Naive thymus-derived CD4-positive, alpha-beta T cell (primary cell): ENCODE measurements around the gene CSNK2A2. TPM values are rescaled to one million over a fixed set of nuclear protein-coding genes. Genes with fewer than 3 reads are reported as not detected.
A peak's percentile ranks its signal among the peaks of the same experiment; 100 is the strongest.

Experiments used
- ATAC-seq: fragments of 150-1000 bp; cut with Tn5 transposase; 2 replicates; pipeline ENCODE4 v1.10.0; 2021; ENCODE audit warnings: mild to moderate bottlenecking, moderate library complexity
- CTCF ChIA-PET: fragments of 350-600 bp; sonication (Branson Sonifier 250); formaldehyde crosslinking; loops from one replicate; lab custom pipeline; 2021; ENCODE audit warnings: antibody characterized with exemption; lab: Charles Lee
- POLR2A ChIA-PET: fragments of 350-600 bp; sonication (Branson Sonifier 250); formaldehyde crosslinking; loops from one replicate; lab custom pipeline; 2021; ENCODE audit warnings: antibody characterized with exemption, inconsistent platforms; lab: Charles Lee
- DNase-seq, 9 donors: peaks; one replicate each; pipeline versions ENCODE4 v3.0.0 to v3.0.0-alpha.2; 2020 to 2022; ENCODE audit warnings: mixed read lengths in 1 of 9
- H3K27ac ChIP-seq: one replicate; pipeline ENCODE4 v1.7.0; 2013; ENCODE audit warnings: mild to moderate bottlenecking, low read depth, low read length, moderate library complexity
- H3K27me3 ChIP-seq, 2 donors: one replicate each; pipeline ENCODE4 v1.7.0; 2013; ENCODE audit warnings: low read length in 2 of 2, mild to moderate bottlenecking in 2 of 2, moderate library complexity in 2 of 2; ENCODE audit not compliant: control insufficient read depth in 2 of 2, insufficient read depth in 2 of 2
- H3K36me3 ChIP-seq, 3 experiments: 1 replicate in 2 of 3; 2 replicates in 1 of 3; pipeline ENCODE4 v1.7.0; 2013; ENCODE audit warnings: low read length in 3 of 3, mild to moderate bottlenecking in 3 of 3, moderate library complexity in 1 of 3; ENCODE audit not compliant: insufficient read depth in 3 of 3, control insufficient read depth in 2 of 3
- H3K4me1 ChIP-seq, 2 donors: one replicate each; pipeline ENCODE4 v1.7.0; 2013; ENCODE audit warnings: low read length in 2 of 2, mild to moderate bottlenecking in 2 of 2, moderate library complexity in 1 of 2; ENCODE audit not compliant: control insufficient read depth in 2 of 2, insufficient read depth in 2 of 2
- H3K4me3 ChIP-seq: 2 replicates; pipeline ENCODE4 v1.7.0; 2013; ENCODE audit warnings: mild to moderate bottlenecking, low read length
- H3K9me3 ChIP-seq, 3 experiments: 1 replicate in 2 of 3; 2 replicates in 1 of 3; pipeline ENCODE4 v1.7.0; 2013; ENCODE audit warnings: low read length in 3 of 3; ENCODE audit not compliant: control insufficient read depth in 2 of 3
- H3K27ac Mint-ChIP-seq, 9 donors: one replicate each; pipeline ENCODE4 v1.8.0; 2020 to 2022; ENCODE audit warnings: mixed read lengths in 9 of 9, mild to moderate bottlenecking in 8 of 9, moderate library complexity in 5 of 9, inconsistent platforms in 2 of 9
- H3K27me3 Mint-ChIP-seq, 5 donors: one replicate each; pipeline ENCODE4 v1.8.0; 2021 to 2022; ENCODE audit warnings: mixed read lengths in 5 of 5, mild to moderate bottlenecking in 1 of 5
- H3K36me3 Mint-ChIP-seq, 5 donors: one replicate each; pipeline ENCODE4 v1.8.0; 2020 to 2022; ENCODE audit warnings: mixed read lengths in 5 of 5, mild to moderate bottlenecking in 3 of 5, inconsistent platforms in 1 of 5
- H3K4me1 Mint-ChIP-seq, 7 donors: one replicate each; pipeline ENCODE4 v1.8.0; 2020 to 2022; ENCODE audit warnings: mixed read lengths in 7 of 7, mild to moderate bottlenecking in 3 of 7, inconsistent platforms in 1 of 7
- H3K4me3 Mint-ChIP-seq, 10 donors: one replicate each; pipeline ENCODE4 v1.8.0; 2020 to 2022; ENCODE audit warnings: mild to moderate bottlenecking in 10 of 10, mixed read lengths in 10 of 10, moderate library complexity in 6 of 10, inconsistent platforms in 2 of 10
- H3K9me3 Mint-ChIP-seq, 11 donors: one replicate each; pipeline ENCODE4 v1.8.0; 2020 to 2022; ENCODE audit warnings: mixed read lengths in 11 of 11, mild to moderate bottlenecking in 4 of 11, inconsistent platforms in 1 of 11, moderate library complexity in 1 of 11
- intact Hi-C, 2 donors: fragments of 100-400 bp; cut with micrococcal nuclease; formaldehyde crosslinking; loops; one replicate each; pipeline ENCODE4 v1.15.1; 2023
- polyA plus RNA-seq, 2 donors: library from polyadenylated mRNA; unstranded; fragments of 300-500 nt; fragmentation: Illumina TruSeq; gene quantifications; one replicate each; pipeline ENCODE4 v1.2.3, GENCODE V29; 2021
- total RNA-seq, 6 experiments: library from RNA in 5 of 6; stranded (reverse) in 5 of 6; gene quantifications; 1 replicate in 5 of 6; 2 replicates in 1 of 6; pipeline ENCODE4 v1.2.3 and lab custom pipeline; 2021 to 2026

The CSNK2A2 gene
- total and polyA plus RNA-seq, 7 experiments from 2014 or later: 11.0 to 70.0 (median 52.6) TPM

GRCh38 chr16:58155839-58156238, 42.1 kb downstream of the CSNK2A2 start:
- POLR2A ChIA-PET: interaction anchor here (0.6 kb wide), 1 partner anchor 909 kb away, joined by 3 read pairs; no protein-coding TSS in a partner anchor
- intact Hi-C loops: no loop called here
- H3K9me3 Mint-ChIP-seq: no peaks in the 10 kb centered on the region
- H3K27ac Mint-ChIP-seq: peak overlapping the region in 1 of 9 donors; percentile 38
- Histone ChIP-seq H3K4me3 (no peak overlapping the region), H3K36me3 (peaks cover 0 to 20% (median 0%) of the 10 kb centered on the region in 3 experiments), H3K27me3 (no peaks in the 10 kb centered on the region), H3K9me3 (no peaks in the 10 kb centered on the region), H3K4me1 (no peaks in the 10 kb centered on the region), H3K27ac (no peak overlapping the region)
- peaks cover 0 to 12% (median 6%) of the 10 kb centered on the region in 5 donors for H3K36me3 Mint-ChIP-seq
- no peaks in the 10 kb centered on the region for H3K27me3 Mint-ChIP-seq
- no peak for ATAC-seq
- no peak for DNase-seq
- no peak overlapping the region for H3K4me3 Mint-ChIP-seq
- H3K4me1 Mint-ChIP-seq: peaks cover 0 to 4% (median 0%) of the 10 kb centered on the region in 7 donors
- CTCF ChIA-PET: no interaction called here

DNA sequence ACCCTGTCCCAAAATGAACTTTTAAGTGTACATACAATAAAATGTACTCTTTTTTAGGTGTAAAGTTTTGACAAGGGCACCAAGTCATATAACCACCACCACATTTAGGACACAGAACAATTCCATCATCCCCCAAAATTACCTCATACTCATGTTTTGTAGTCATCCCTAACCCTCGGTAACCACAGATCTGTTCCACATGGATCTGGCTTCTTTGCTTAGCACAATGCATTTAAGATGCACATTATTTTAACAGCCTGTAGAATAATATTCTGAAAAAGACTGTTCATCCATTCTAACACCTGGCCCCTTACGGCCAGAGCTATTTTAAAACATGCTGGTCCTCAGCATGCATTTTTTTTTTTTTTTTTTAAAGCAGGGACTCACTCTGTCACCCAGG, 43.6 kb downstream of the CSNK2A2 start:
- Mint-ChIP-seq H3K36me3 (peaks cover 0 to 13% (median 6%) of the 10 kb centered on the region in 5 donors), H3K27me3 (no peaks in the 10 kb centered on the region), H3K4me3 (no peak overlapping the region), H3K9me3 (no peaks in the 10 kb centered on the region), H3K4me1 (peaks cover 0 to 4% (median 0%) of the 10 kb centered on the region in 7 donors), H3K27ac (no peak overlapping the region)
- POLR2A ChIA-PET: no interaction called here
- intact Hi-C loops: no loop called here
- no peaks in the 10 kb centered on the region for H3K4me1 ChIP-seq
- ATAC-seq (no peak), DNase-seq (no peak)
- H3K27ac ChIP-seq: no peak overlapping the region
- CTCF ChIA-PET: no interaction called here
- no peaks in the 10 kb centered on the region for H3K27me3 ChIP-seq
- no peak overlapping the region for H3K4me3 ChIP-seq
- peaks cover 0 to 7% (median 0%) of the 10 kb centered on the region in 3 experiments for H3K36me3 ChIP-seq
- H3K9me3 ChIP-seq: no peaks in the 10 kb centered on the region

GRCh38 chr16:58152246-58152868, 45.5 kb downstream of the CSNK2A2 start:
- Histone ChIP-seq H3K4me1 (no peaks in the 10 kb centered on the region), H3K36me3 (no peaks in the 10 kb centered on the region), H3K27me3 (no peaks in the 10 kb centered on the region), H3K9me3 (no peaks in the 10 kb centered on the region), H3K27ac (no peak overlapping the region), H3K4me3 (no peak overlapping the region)
- Mint-ChIP-seq H3K4me1 (peaks cover 0 to 4% (median 0%) of the 10 kb centered on the region in 7 donors), H3K9me3 (no peaks in the 10 kb centered on the region), H3K27me3 (no peaks in the 10 kb centered on the region), H3K36me3 (peaks cover 0 to 4% (median 0%) of the 10 kb centered on the region in 5 donors), H3K27ac (no peak overlapping the region), H3K4me3 (no peak overlapping the region)
- ChIA-PET POLR2A (no interaction called here), CTCF (interaction anchor here (0.7 kb wide), 1 partner anchor 304 kb away, joined by 3 read pairs; no protein-coding TSS in a partner anchor)
- no peak for DNase-seq
- intact Hi-C loops: no loop called here
- ATAC-seq: no peak

GRCh38 chr16:58148526-58148925, 49.4 kb downstream of the CSNK2A2 start:
- no peak overlapping the region for H3K27ac Mint-ChIP-seq
- ChIA-PET POLR2A (no interaction called here), CTCF (no interaction called here)
- H3K36me3 ChIP-seq: no peaks in the 10 kb centered on the region
- no peaks in the 10 kb centered on the region for H3K27me3 Mint-ChIP-seq
- ATAC-seq (no peak), DNase-seq (no peak)
- intact Hi-C loops: no loop called here
- H3K9me3 ChIP-seq: no peaks in the 10 kb centered on the region
- H3K4me3 Mint-ChIP-seq: no peak overlapping the region
- H3K27me3 ChIP-seq: no peaks in the 10 kb centered on the region
- H3K4me3 ChIP-seq: no peak overlapping the region
- peaks cover 0 to 5% (median 0%) of the 10 kb centered on the region in 11 donors for H3K9me3 Mint-ChIP-seq
- peaks cover 0 to 33% (median 24%) of the 10 kb centered on the region in 5 donors for H3K36me3 Mint-ChIP-seq
- H3K4me1 Mint-ChIP-seq: peaks cover 0 to 2% (median 0%) of the 10 kb centered on the region in 7 donors
- no peaks in the 10 kb centered on the region for H3K4me1 ChIP-seq
- H3K27ac ChIP-seq: no peak overlapping the region

DNA sequence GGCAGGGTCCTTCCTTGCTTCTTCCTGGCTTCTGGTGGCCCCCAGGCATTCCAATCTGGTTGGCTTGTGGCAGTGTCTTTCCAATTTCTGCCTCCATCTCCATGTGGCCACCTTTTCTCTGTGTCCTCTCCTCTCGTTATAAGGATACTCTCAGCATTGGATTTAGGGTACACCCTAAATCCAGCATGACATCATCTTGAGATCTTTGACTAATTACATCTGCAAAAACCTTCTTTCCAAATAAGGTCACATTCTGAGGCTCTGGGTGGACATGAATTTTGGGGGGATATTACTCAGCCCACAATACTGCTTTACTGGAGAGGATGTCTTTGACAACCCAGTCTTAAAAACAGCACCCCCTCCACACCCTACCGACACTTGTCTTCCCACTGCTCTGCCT, 49.8 kb downstream of the CSNK2A2 start:
- POLR2A ChIA-PET: no interaction called here
- Mint-ChIP-seq H3K27me3 (no peaks in the 10 kb centered on the region), H3K9me3 (peaks cover 0 to 5% (median 0%) of the 10 kb centered on the region in 11 donors), H3K36me3 (peaks cover 0 to 35% (median 24%) of the 10 kb centered on the region in 5 donors), H3K27ac (no peak overlapping the region), H3K4me1 (peaks cover 0 to 2% (median 0%) of the 10 kb centered on the region in 7 donors), H3K4me3 (no peak overlapping the region)
- no peaks in the 10 kb centered on the region for H3K36me3 ChIP-seq
- H3K4me1 ChIP-seq: no peaks in the 10 kb centered on the region
- no peaks in the 10 kb centered on the region for H3K9me3 ChIP-seq
- H3K27me3 ChIP-seq: no peaks in the 10 kb centered on the region
- intact Hi-C loops: no loop called here
- no peak overlapping the region for H3K27ac ChIP-seq
- no peak for ATAC-seq
- DNase-seq: no peak
- no peak overlapping the region for H3K4me3 ChIP-seq
- CTCF ChIA-PET: no interaction called here

- POLR2A ChIA-PET: no interaction called here
- Mint-ChIP-seq H3K4me3 (no peak overlapping the region), H3K4me1 (peaks cover 0 to 2% (median 0%) of the 10 kb centered on the region in 7 donors), H3K9me3 (peaks cover 2 to 16% (median 8%) of the 10 kb centered on the region in 11 donors), H3K27ac (no peak overlapping the region), H3K36me3 (peaks cover 16 to 48% (median 41%) of the 10 kb centered on the region in 5 donors), H3K27me3 (peaks cover 0 to 2% (median 0%) of the 10 kb centered on the region in 5 donors)
- Histone ChIP-seq H3K4me1 (no peaks in the 10 kb centered on the region), H3K4me3 (no peak overlapping the region), H3K27ac (no peak overlapping the region), H3K9me3 (peaks cover 0 to 3% (median 0%) of the 10 kb centered on the region in 3 experiments), H3K36me3 (peaks cover 0 to 3% (median 0%) of the 10 kb centered on the region in 3 experiments), H3K27me3 (no peaks in the 10 kb centered on the region)
- CTCF ChIA-PET: no interaction called here
- intact Hi-C loops: no loop called here
- ATAC-seq (no peak), DNase-seq (no peak)
Measured at GRCh38 chr16:58138852-58139251, 59.1 kb downstream of the CSNK2A2 start.

- no peak for DNase-seq
- Histone ChIP-seq H3K9me3 (peaks cover 0 to 3% (median 0%) of the 10 kb centered on the region in 3 experiments), H3K4me1 (no peaks in the 10 kb centered on the region), H3K27ac (no peak overlapping the region), H3K4me3 (no peak overlapping the region), H3K27me3 (no peaks in the 10 kb centered on the region), H3K36me3 (peaks cover 0 to 3% (median 0%) of the 10 kb centered on the region in 3 experiments)
- no peak for ATAC-seq
- intact Hi-C loops: no loop called here
- ChIA-PET CTCF (no interaction called here), POLR2A (no interaction called here)
- Mint-ChIP-seq H3K9me3 (peaks cover 2 to 16% (median 8%) of the 10 kb centered on the region in 11 donors), H3K36me3 (peaks cover 12 to 41% (median 37%) of the 10 kb centered on the region in 5 donors), H3K27me3 (peaks cover 0 to 2% (median 0%) of the 10 kb centered on the region in 5 donors), H3K27ac (no peak overlapping the region), H3K4me3 (no peak overlapping the region), H3K4me1 (peaks cover 0 to 2% (median 0%) of the 10 kb centered on the region in 7 donors)
Measured at GRCh38 chr16:58137581-58137980, 60.3 kb downstream of the CSNK2A2 start.
